NB4 (cell line): ENCODE results near the gene PRIMPOL.

Experiments
- DNase-seq: peaks from one replicate; pipeline ENCODE4 v3.0.0; 2010; ENCODE audit warnings: low read depth
- H3K4me3 ChIP-seq: one replicate; pipeline ENCODE4 v1.5.1; 2011; ENCODE audit warnings: mild to moderate bottlenecking, low read depth, low read length, moderate library complexity
- MYC ChIP-seq: IDR thresholded peaks from 2 replicates; pipeline ENCODE4 v1.6.1; 2011; ENCODE audit warnings: low read depth, low read length
- POLR2A ChIP-seq: IDR thresholded peaks from 2 replicates; pipeline ENCODE4 v1.6.1; 2011; ENCODE audit warnings: mild to moderate bottlenecking; ENCODE audit not compliant: insufficient read length; ENCODE audit errors: extremely low read depth
- TF ChIP-seq, protein P1 (sequence below): IDR thresholded peaks from 2 replicates; pipeline ENCODE4 v1.6.1; 2011; ENCODE audit warnings: low read depth, low read length
- TF ChIP-seq, protein P2 (sequence below): IDR thresholded peaks from one replicate; pipeline ENCODE4 v1.5.1; 2012; ENCODE audit warnings: low read depth, low read length

Gene PRIMPOL

DNA sequence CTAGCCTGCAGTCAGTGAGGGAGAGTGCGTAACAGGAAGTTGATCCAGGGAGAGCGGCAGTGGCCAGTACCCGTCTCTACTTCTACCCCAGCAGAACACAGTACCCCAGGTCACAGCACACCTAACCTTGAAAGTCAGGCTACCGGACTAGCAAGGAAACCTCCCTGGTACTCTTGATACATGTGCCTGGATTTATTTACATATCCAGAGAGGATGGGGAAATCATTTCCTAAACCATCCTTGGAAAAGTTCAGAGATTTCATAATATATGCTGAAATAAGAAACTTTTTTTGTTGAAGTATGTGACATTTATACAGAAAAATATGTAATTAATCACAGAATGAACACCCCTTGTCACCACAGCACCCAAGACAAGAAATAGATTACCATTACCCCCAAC, 24.5 kb downstream of the PRIMPOL start:
- no peak for DNase-seq
- TF ChIP-seq MYC (no peak), POLR2A (no peak)
- TF ChIP-seq, protein P1, sequence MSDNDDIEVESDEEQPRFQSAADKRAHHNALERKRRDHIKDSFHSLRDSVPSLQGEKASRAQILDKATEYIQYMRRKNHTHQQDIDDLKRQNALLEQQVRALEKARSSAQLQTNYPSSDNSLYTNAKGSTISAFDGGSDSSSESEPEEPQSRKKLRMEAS: no peak
- TF ChIP-seq, protein P2, sequence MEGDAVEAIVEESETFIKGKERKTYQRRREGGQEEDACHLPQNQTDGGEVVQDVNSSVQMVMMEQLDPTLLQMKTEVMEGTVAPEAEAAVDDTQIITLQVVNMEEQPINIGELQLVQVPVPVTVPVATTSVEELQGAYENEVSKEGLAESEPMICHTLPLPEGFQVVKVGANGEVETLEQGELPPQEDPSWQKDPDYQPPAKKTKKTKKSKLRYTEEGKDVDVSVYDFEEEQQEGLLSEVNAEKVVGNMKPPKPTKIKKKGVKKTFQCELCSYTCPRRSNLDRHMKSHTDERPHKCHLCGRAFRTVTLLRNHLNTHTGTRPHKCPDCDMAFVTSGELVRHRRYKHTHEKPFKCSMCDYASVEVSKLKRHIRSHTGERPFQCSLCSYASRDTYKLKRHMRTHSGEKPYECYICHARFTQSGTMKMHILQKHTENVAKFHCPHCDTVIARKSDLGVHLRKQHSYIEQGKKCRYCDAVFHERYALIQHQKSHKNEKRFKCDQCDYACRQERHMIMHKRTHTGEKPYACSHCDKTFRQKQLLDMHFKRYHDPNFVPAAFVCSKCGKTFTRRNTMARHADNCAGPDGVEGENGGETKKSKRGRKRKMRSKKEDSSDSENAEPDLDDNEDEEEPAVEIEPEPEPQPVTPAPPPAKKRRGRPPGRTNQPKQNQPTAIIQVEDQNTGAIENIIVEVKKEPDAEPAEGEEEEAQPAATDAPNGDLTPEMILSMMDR: no peak
- no peak overlapping the region for H3K4me3 ChIP-seq

DNA sequence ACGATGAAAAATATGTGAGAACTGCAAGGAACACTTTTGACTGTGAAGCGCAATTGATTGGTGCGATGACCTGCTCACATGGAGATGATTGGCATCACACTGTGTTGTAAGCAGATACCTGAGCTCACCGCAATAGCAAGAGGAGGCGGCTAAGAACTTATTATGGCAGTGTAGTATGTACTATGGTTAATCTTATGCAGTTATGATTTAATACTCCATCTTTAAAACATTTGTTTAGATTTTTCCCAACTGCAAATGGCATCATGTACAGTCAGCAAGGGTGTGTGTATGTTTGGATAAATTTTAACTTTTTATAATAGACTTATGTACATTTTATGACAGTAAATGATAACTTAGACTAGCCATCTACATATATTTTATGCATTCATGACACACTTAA, 25.5 kb downstream of the PRIMPOL start:
- H3K4me3 ChIP-seq: no peak overlapping the region
- TF ChIP-seq POLR2A (no peak), MYC (no peak)
- TF ChIP-seq, protein P1: no peak
- TF ChIP-seq, protein P2: no peak
- DNase-seq: no peak

DNA sequence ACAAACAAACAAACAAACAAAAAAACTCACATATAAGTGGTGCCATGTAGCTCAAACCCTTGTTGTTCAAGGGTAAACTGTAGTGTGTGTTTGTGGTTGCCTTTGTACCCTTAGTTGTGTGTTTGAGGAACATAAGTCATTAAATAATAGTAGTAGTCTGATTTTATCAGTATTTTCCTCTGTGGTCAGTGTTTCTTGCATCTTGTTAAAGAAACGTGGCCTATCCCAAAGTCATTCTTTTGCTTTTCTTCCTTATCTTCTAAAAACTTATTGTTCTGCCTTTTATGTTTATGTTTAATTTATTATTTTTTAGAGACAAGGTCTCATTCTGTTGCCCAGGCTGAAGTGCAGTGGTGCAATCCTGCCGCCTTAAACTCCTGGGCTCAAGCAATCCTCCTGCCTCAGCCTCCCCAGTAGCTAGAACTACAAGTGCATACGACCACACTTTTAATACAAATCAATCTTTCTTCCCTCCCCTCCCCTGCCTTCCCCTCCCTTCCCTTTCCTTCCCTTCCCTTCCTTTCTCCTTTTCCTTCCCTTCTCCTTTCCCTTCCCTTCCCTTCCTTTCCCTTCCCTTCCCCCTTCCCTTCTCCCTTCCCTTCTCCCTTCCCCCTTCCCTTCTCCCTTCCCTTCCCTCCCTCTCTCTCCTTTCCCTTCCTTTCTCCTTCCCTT, 26.4 kb downstream of the PRIMPOL start:
- no peak for DNase-seq
- TF ChIP-seq, protein P2: no peak
- TF ChIP-seq POLR2A (no peak), MYC (no peak)
- TF ChIP-seq, protein P1: no peak
- H3K4me3 ChIP-seq: no peak overlapping the region

DNA sequence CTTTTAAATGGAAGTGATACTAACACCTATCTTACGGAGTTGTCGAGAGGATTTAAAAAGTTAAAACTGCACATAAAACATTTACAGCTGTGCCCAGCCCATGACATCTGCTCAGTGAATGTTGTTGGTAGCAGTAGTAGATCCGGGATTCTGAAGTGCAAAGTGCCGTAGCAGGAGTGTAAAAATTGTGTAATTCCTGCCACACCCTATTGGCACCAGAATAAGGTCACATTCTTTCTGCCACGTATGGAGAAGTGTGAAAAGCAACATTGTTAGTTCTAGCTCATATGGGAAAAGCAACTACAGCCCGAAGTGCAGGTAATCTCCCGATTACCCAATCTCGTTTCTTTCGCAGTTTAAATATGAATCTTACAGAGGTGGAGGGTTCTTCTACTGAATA, 31.2 kb downstream of the PRIMPOL start:
- no peak for DNase-seq
- no peak overlapping the region for H3K4me3 ChIP-seq
- TF ChIP-seq, protein P1: no peak
- TF ChIP-seq POLR2A (no peak), MYC (no peak)
- TF ChIP-seq, protein P2: no peak

DNA sequence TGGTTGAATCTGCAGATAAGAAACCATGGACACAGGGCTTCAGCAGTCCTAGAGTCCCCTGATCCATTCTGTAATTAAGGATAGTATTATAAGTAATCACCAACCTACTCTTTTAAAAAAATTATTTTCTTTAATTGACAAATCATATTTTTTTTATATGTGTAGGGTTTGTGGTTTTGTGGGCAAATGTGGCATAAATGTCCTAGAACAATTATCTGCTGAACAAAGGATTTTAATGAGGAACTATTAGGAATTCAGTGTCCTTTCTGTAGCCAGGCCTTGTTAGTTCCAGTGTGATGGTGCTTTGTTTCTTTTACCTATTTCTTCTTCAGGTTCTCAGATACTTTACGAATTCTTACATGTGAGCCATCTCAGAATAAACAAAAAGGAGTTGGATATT, 32.4 kb downstream of the PRIMPOL start:
- no peak for DNase-seq
- TF ChIP-seq MYC (no peak), POLR2A (no peak)
- TF ChIP-seq, protein P1: no peak
- TF ChIP-seq, protein P2: no peak
- H3K4me3 ChIP-seq: no peak overlapping the region
